HCT116 (cell line): ENCODE data around the gene PICALM.

Experiments
- CTCF ChIP-seq, 3 experiments: fragments of 200-600 bp in 1 of 3; sonication (generic) in 1 of 3; IDR thresholded peaks in 2 of 3; conservative IDR thresholded peaks in 1 of 3; 2 replicates each; pipeline ENCODE4 v1.5.1; 2012 to 2017; ENCODE audit warnings: low read depth in 2 of 3, low read length in 2 of 3, antibody characterized with exemption in 1 of 3, borderline replicate concordance in 1 of 3, control low read depth in 1 of 3, mild to moderate bottlenecking in 1 of 3, mixed read lengths in 1 of 3, mixed run types in 1 of 3, moderate library complexity in 1 of 3; ENCODE audit not compliant: insufficient read depth in 1 of 3
- POLR2A ChIP-seq: IDR thresholded peaks from 2 replicates; pipeline ENCODE4 v1.7.0; 2011; ENCODE audit warnings: borderline replicate concordance; ENCODE audit not compliant: insufficient read depth, insufficient read length; ENCODE audit errors: extremely low read depth
- RAD21 ChIP-seq: IDR thresholded peaks from 2 replicates; pipeline ENCODE4 v1.6.1; 2012; ENCODE audit warnings: low read depth, mild to moderate bottlenecking

GRCh38 chr11:85953491-85954143 lies 115.3 kb downstream of the PICALM start:
- TF ChIP-seq CTCF (IDR thresholded peaks at IDR 0.05 in 2 of 3, conservative IDR thresholded peaks at IDR 0.05 in 1 of 3; ENCODE audit: borderline replicate concordance in 1 of 3, insufficient read depth in 1 of 3, low read depth in 2 of 3, low read length in 2 of 3) (no peak), POLR2A (no peak), RAD21 (no peak)
